ENCODE data around the gene ST13.
"Not testable (repeated sequence)": the region's sequence is repeated elsewhere in the genome, so short reads cannot be mapped to it uniquely, and the experiment has no call there.

ST13 gene

GRCh38 chr22:40781749-40782148, 74.7 kb downstream of the ST13 start:
- not testable (repeated sequence) for DNase-seq (ENCODE audit: low spot score)
